GM23248 (cell line): ENCODE measurements around the gene NSD1.

Experiments
- EZH2 ChIP-seq: fragments of 200-600 bp; sonication (generic); IDR thresholded peaks from 2 replicates; pipeline ENCODE4 v1.6.1; 2018; ENCODE audit warnings: antibody characterized with exemption, mild to moderate bottlenecking; ENCODE audit not compliant: insufficient read depth, poor library complexity, severe bottlenecking
- EZH2phosphoT487 ChIP-seq: fragments of 200-600 bp; sonication (generic); IDR thresholded peaks from 2 replicates; pipeline ENCODE4 v1.6.1; 2018; ENCODE audit warnings: antibody characterized with exemption, moderate library complexity, mild to moderate bottlenecking, low read depth; ENCODE audit not compliant: insufficient read depth

DNA sequence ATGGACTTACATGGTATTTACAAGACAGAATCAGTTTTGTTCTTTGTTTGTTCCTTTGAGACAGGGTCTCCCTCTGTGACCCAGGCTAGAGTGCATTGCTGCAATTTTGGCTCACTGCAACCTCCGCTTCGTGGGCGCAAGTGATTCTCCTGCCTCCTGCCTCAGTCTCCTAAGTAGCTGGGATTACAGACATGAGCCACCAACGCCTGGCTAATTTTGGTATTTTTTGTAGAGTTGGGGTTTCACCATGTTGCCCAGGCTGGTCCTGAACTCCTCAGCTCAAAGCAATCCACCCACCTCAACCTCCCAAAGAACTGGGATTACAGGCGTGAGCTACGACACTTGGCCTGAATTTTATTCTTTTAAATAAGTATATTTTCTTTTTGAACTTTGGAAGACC is 142.3 kb downstream of the NSD1 start:
- TF ChIP-seq EZH2 (no peak), EZH2phosphoT487 (no peak)
